Measurements from ENCODE around the gene DLGAP1. TPM values are rescaled to one million over a fixed set of nuclear protein-coding genes. Genes with fewer than 3 reads are reported as not detected.

DLGAP1 gene
- total RNA-seq, 1 experiment from 2014 or later: 23.2 TPM

GRCh38 chr18:4144201-4144600 is 310.9 kb downstream of the DLGAP1 start:
- peak; percentile 59; the same call in 2 of the 3 replicates for TF ChIP-seq CTCF (conservative IDR thresholded peaks at IDR 0.05)
- no peak overlapping the region for H3K9ac ChIP-seq (ENCODE audit: extremely low read depth, insufficient read length, low read length)
- no CpG with 5 or more reads among the region's 1 CpG for WGBS (ENCODE audit: extremely low coverage, insufficient read length, low lambda C conversion rate)

More at GRCh38 chr18:4144201-4144600, 310.9 kb downstream of the DLGAP1 start:
- no peak overlapping the region for H2BK5ac ChIP-seq (ENCODE audit: insufficient read length, low read length)
- no peak overlapping the region for H3K14ac ChIP-seq (ENCODE audit: insufficient read depth, low read length)
- H3K79me1 ChIP-seq (ENCODE audit: insufficient read depth, low read depth, low read length, poor library complexity, severe bottlenecking): no peaks in the 10 kb centered on the region
- H2BK15ac ChIP-seq (ENCODE audit: low read depth, low read length): no peak overlapping the region
- no peak overlapping the region for H3K56ac ChIP-seq (ENCODE audit: insufficient read length, low read depth, low read length)
- no peak overlapping the region for H2BK120ac ChIP-seq (ENCODE audit: low read depth, low read length, poor library complexity, severe bottlenecking)
- no peaks in the 10 kb centered on the region for H4K20me1 ChIP-seq (ENCODE audit: control insufficient read depth, insufficient read depth, insufficient read length)
- no peak overlapping the region for H3K18ac ChIP-seq (ENCODE audit: insufficient read length, low read depth, low read length)
- H3K9me3 ChIP-seq (ENCODE audit: control insufficient read depth, low read depth, low read length): no peaks in the 10 kb centered on the region
- Mint-ChIP-seq H3K9me3 (peaks cover 2 to 5% of the 10 kb centered on the region in 2 experiments; a peak in 3 of 5 replicates), H3K4me1 (peaks cover 25 to 32% of the 10 kb centered on the region in 2 experiments), H3K27ac (peak overlapping the region in 2 of 3 experiments; percentile 59 to 86; a peak in 4 of 7 replicates), H3K36me3 (ENCODE audit: insufficient read depth in 1 of 3, low read depth in 3 of 3) (peaks cover 14 to 23% (median 21%) of the 10 kb centered on the region in 3 experiments), H3K27me3 (ENCODE audit: low read depth) (no peaks in the 10 kb centered on the region), H3K4me3 (no peak overlapping the region)
- no peak overlapping the region for H3T11ph ChIP-seq (ENCODE audit: low read length)
- no peak overlapping the region for H3K23ac ChIP-seq (ENCODE audit: insufficient read length, low read depth, low read length)
- H3K23me2 ChIP-seq (ENCODE audit: insufficient read length, low read depth, low read length, poor library complexity, severe bottlenecking): no peaks in the 10 kb centered on the region
- DNase-seq: peak; percentile 55
- no peak overlapping the region for H4K5ac ChIP-seq (ENCODE audit: insufficient read length, low read depth, low read length)
- H3K4ac ChIP-seq (ENCODE audit: low read depth, low read length): no peak overlapping the region
- H3K79me2 ChIP-seq (ENCODE audit: insufficient read depth, low read length): no peaks in the 10 kb centered on the region
- H4K8ac ChIP-seq (replicated peaks; ENCODE audit: insufficient read length, low read depth, low read length): no peak overlapping the region
- H2BK12ac ChIP-seq (ENCODE audit: insufficient read length, low read depth, low read length): no peak overlapping the region
- H4K91ac ChIP-seq (ENCODE audit: insufficient read length, low read depth, low read length): no peak overlapping the region
- no peak overlapping the region for H3K27ac ChIP-seq (ENCODE audit: insufficient read length, low read depth, low read length)
- H2AFZ ChIP-seq (ENCODE audit: low read length): no peak overlapping the region
- H3K4me2 ChIP-seq (ENCODE audit: insufficient read depth, insufficient read length, low read length): no peak overlapping the region
- no peaks in the 10 kb centered on the region for H3K27me3 ChIP-seq (ENCODE audit: insufficient read depth, low read length)
- H2BK20ac ChIP-seq (ENCODE audit: low read depth, low read length, poor library complexity, severe bottlenecking): no peak overlapping the region
- H2AK5ac ChIP-seq (ENCODE audit: insufficient read length, low read length): no peak overlapping the region
- H3K4me1 ChIP-seq (ENCODE audit: insufficient read depth, low read length): no peaks in the 10 kb centered on the region; the same call in 1 of the 2 replicates
